GM23248 (cell line): ENCODE data around the gene MAP1LC3B2.

Experiments used
- EZH2 ChIP-seq: fragments of 200-600 bp; sonication (generic); IDR thresholded peaks from 2 replicates; pipeline ENCODE4 v1.6.1; 2018; ENCODE audit warnings: antibody characterized with exemption, mild to moderate bottlenecking; ENCODE audit not compliant: insufficient read depth, poor library complexity, severe bottlenecking
- EZH2phosphoT487 ChIP-seq: fragments of 200-600 bp; sonication (generic); IDR thresholded peaks from 2 replicates; pipeline ENCODE4 v1.6.1; 2018; ENCODE audit warnings: antibody characterized with exemption, moderate library complexity, mild to moderate bottlenecking, low read depth; ENCODE audit not compliant: insufficient read depth

DNA sequence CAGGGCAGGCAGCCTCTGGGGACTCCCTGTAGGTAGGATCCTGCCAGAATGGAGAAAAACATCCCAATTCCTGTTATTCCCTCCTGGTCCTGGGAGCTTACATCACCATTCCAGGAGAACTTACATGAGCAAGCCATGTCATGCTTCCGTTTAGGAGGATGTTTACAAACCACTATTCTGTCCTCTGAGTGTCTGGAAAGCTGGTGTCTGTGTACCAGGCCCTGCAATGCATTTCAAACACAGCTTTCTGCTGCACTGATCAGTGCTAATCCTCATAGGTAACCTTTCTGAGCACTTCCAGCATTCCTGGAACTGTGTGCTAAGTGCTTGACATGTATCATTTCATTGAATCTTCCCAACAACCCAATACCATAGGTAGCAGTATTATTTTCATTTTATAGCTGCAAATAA, 19.8 kb upstream of the MAP1LC3B2 start:
- TF ChIP-seq EZH2 (no peak), EZH2phosphoT487 (no peak)
